Measurements from ENCODE around the gene LTBR.

GRCh38 chr12:6407236-6407954 lies 23.4 kb downstream of the LTBR start:
- TF ChIP-seq KLF17 (tag by site-specific recombination; IDR thresholded peaks at IDR 0.05) (no peak), ZNF571 (tag by site-specific recombination; IDR thresholded peaks at IDR 0.05) (no peak), ZFP41 (tag by site-specific recombination; IDR thresholded peaks at IDR 0.05; ENCODE audit: borderline replicate concordance) (no peak)
- TF ChIP-seq, protein P1, sequence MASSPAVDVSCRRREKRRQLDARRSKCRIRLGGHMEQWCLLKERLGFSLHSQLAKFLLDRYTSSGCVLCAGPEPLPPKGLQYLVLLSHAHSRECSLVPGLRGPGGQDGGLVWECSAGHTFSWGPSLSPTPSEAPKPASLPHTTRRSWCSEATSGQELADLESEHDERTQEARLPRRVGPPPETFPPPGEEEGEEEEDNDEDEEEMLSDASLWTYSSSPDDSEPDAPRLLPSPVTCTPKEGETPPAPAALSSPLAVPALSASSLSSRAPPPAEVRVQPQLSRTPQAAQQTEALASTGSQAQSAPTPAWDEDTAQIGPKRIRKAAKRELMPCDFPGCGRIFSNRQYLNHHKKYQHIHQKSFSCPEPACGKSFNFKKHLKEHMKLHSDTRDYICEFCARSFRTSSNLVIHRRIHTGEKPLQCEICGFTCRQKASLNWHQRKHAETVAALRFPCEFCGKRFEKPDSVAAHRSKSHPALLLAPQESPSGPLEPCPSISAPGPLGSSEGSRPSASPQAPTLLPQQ (tag by site-specific recombination; IDR thresholded peaks at IDR 0.05) = no peak
